ENCODE measurements around the gene SRRM1. TPM values are rescaled to one million over a fixed set of nuclear protein-coding genes. Genes with fewer than 3 reads are reported as not detected.
"Not testable (repeated sequence)": the region's sequence is repeated elsewhere in the genome, so short reads cannot be mapped to it uniquely, and the experiment has no call there.

SRRM1 gene
- polyA plus RNA-seq, 1 donor from 2014 or later = 317 TPM

- Mint-ChIP-seq H3K4me3 (no peak overlapping the region), H3K9me3 (no peaks in the 10 kb centered on the region), H3K36me3 (no peaks in the 10 kb centered on the region), H3K27me3 (no peaks in the 10 kb centered on the region), H3K27ac (no peak overlapping the region), H3K4me1 (no peaks in the 10 kb centered on the region)
Observed at GRCh38 chr1:24664507-24665033, 21.5 kb downstream of the SRRM1 start.

GRCh38 chr1:24666794-24667193 lies 23.7 kb downstream of the SRRM1 start:
- no peaks in the 10 kb centered on the region for H3K9me3 Mint-ChIP-seq
- H3K27ac Mint-ChIP-seq = no peak overlapping the region
- H3K36me3 Mint-ChIP-seq = peaks cover 3% of the 10 kb centered on the region

GRCh38 chr1:24671372-24671771 lies 28.3 kb downstream of the SRRM1 start:
- H3K9me3 Mint-ChIP-seq, H3K27me3 Mint-ChIP-seq, H3K4me3 Mint-ChIP-seq, H3K4me1 Mint-ChIP-seq, H3K36me3 Mint-ChIP-seq: not testable (repeated sequence)
- peak overlapping the region in 2 of 3 donors; percentile 77 to 86 for H3K27ac Mint-ChIP-seq

More at GRCh38 chr1:24666794-24667193, 23.7 kb downstream of the SRRM1 start:
- Mint-ChIP-seq H3K4me1 (no peaks in the 10 kb centered on the region), H3K27me3 (no peaks in the 10 kb centered on the region), H3K4me3 (no peak overlapping the region)

- Mint-ChIP-seq H3K27ac (peak overlapping the region in 2 of 3 donors; percentile 32 to 39), H3K36me3 (peaks cover 14% of the 10 kb centered on the region)
- not testable (repeated sequence) for H3K27me3 Mint-ChIP-seq, H3K4me3 Mint-ChIP-seq, H3K9me3 Mint-ChIP-seq, H3K4me1 Mint-ChIP-seq
Observed at GRCh38 chr1:24672686-24673085, 29.6 kb downstream of the SRRM1 start.

- Mint-ChIP-seq H3K27me3 (no peaks in the 10 kb centered on the region), H3K4me3 (no peak overlapping the region), H3K9me3 (no peaks in the 10 kb centered on the region), H3K36me3 (peaks cover 14% of the 10 kb centered on the region), H3K4me1 (peaks cover 0 to 2% (median 0%) of the 10 kb centered on the region in 3 donors), H3K27ac (peak overlapping the region in 2 of 3 donors; percentile 32 to 39)
Observed at GRCh38 chr1:24673341-24673740, 30.2 kb downstream of the SRRM1 start.

GRCh38 chr1:24678421-24678820 lies 35.3 kb downstream of the SRRM1 start:
- H3K9me3 Mint-ChIP-seq, H3K27ac Mint-ChIP-seq, H3K4me3 Mint-ChIP-seq, H3K27me3 Mint-ChIP-seq, H3K4me1 Mint-ChIP-seq: not testable (repeated sequence)
- peaks cover 10% of the 10 kb centered on the region for H3K36me3 Mint-ChIP-seq

GRCh38 chr1:24679725-24680124 lies 36.6 kb downstream of the SRRM1 start:
- peaks cover 0 to 3% (median 2%) of the 10 kb centered on the region in 3 donors for H3K4me1 Mint-ChIP-seq
- H3K27ac Mint-ChIP-seq = no peak overlapping the region
- H3K4me3 Mint-ChIP-seq = no peak overlapping the region

GRCh38 chr1:24683713-24684162 lies 40.6 kb downstream of the SRRM1 start:
- Mint-ChIP-seq H3K27ac (no peak overlapping the region), H3K27me3 (no peaks in the 10 kb centered on the region), H3K36me3 (no peaks in the 10 kb centered on the region), H3K4me1 (peaks cover 0 to 7% (median 3%) of the 10 kb centered on the region in 3 donors), H3K4me3 (no peak overlapping the region), H3K9me3 (no peaks in the 10 kb centered on the region)

More at GRCh38 chr1:24679725-24680124, 36.6 kb downstream of the SRRM1 start:
- peaks cover 7% of the 10 kb centered on the region for H3K36me3 Mint-ChIP-seq
- no peaks in the 10 kb centered on the region for H3K9me3 Mint-ChIP-seq
- no peaks in the 10 kb centered on the region for H3K27me3 Mint-ChIP-seq

GRCh38 chr1:24688033-24688432 lies 44.9 kb downstream of the SRRM1 start:
- no peak overlapping the region for H3K27ac Mint-ChIP-seq
- no peaks in the 10 kb centered on the region for H3K9me3 Mint-ChIP-seq
- H3K4me1 Mint-ChIP-seq = peaks cover 0 to 5% (median 4%) of the 10 kb centered on the region in 3 donors
- no peak overlapping the region for H3K4me3 Mint-ChIP-seq
- no peaks in the 10 kb centered on the region for H3K27me3 Mint-ChIP-seq
- no peaks in the 10 kb centered on the region for H3K36me3 Mint-ChIP-seq

GRCh38 chr1:24688621-24689195 lies 45.6 kb downstream of the SRRM1 start:
- Mint-ChIP-seq H3K9me3 (no peaks in the 10 kb centered on the region), H3K4me1 (peaks cover under 1 to 5% (median 4%) of the 10 kb centered on the region in 3 donors), H3K27ac (no peak overlapping the region), H3K4me3 (no peak overlapping the region), H3K36me3 (no peaks in the 10 kb centered on the region), H3K27me3 (no peaks in the 10 kb centered on the region)

- no peaks in the 10 kb centered on the region for H3K36me3 Mint-ChIP-seq
- H3K9me3 Mint-ChIP-seq = no peaks in the 10 kb centered on the region
- no peaks in the 10 kb centered on the region for H3K27me3 Mint-ChIP-seq
- H3K4me3 Mint-ChIP-seq = peak overlapping the region in 1 of 4 donors; percentile 20
- peaks cover 19 to 22% (median 19%) of the 10 kb centered on the region in 3 donors for H3K4me1 Mint-ChIP-seq
- H3K27ac Mint-ChIP-seq = no peak overlapping the region
Observed at GRCh38 chr1:24691051-24691450, 47.9 kb downstream of the SRRM1 start.

GRCh38 chr1:24692351-24692980 lies 49.4 kb downstream of the SRRM1 start:
- H3K27ac Mint-ChIP-seq = no peak overlapping the region
- peaks cover 19 to 27% (median 21%) of the 10 kb centered on the region in 3 donors for H3K4me1 Mint-ChIP-seq
- no peaks in the 10 kb centered on the region for H3K27me3 Mint-ChIP-seq
- H3K9me3 Mint-ChIP-seq = no peaks in the 10 kb centered on the region
- no peak overlapping the region for H3K4me3 Mint-ChIP-seq
- H3K36me3 Mint-ChIP-seq = no peaks in the 10 kb centered on the region

GRCh38 chr1:24693827-24694379 lies 50.8 kb downstream of the SRRM1 start:
- Mint-ChIP-seq H3K27ac (no peak overlapping the region), H3K27me3 (no peaks in the 10 kb centered on the region), H3K4me3 (peak overlapping the region in 3 of 4 donors; percentile 8 to 70 (median 55)), H3K36me3 (no peaks in the 10 kb centered on the region), H3K4me1 (peaks cover 17 to 24% (median 19%) of the 10 kb centered on the region in 3 donors), H3K9me3 (no peaks in the 10 kb centered on the region)

- H3K4me3 Mint-ChIP-seq = peak overlapping the region in 3 of 4 donors; percentile 8 to 70 (median 55)
Observed at GRCh38 chr1:24694380-24694843, 51.3 kb downstream of the SRRM1 start.

More at GRCh38 chr1:24694380-24694843, 51.3 kb downstream of the SRRM1 start:
- Mint-ChIP-seq H3K27me3 (no peaks in the 10 kb centered on the region), H3K36me3 (no peaks in the 10 kb centered on the region), H3K27ac (peak overlapping the region in 2 of 3 donors; percentile 37 to 46), H3K9me3 (no peaks in the 10 kb centered on the region), H3K4me1 (peaks cover 17 to 24% (median 19%) of the 10 kb centered on the region in 3 donors)
